ENCODE results near the gene WDR7.

Gene WDR7

GRCh38 chr18:57048351-57048750 lies 397.2 kb downstream of the WDR7 start:
- no peak for DNase-seq (ENCODE audit: low read depth)

- no peak for DNase-seq (ENCODE audit: low read depth)
Observed at GRCh38 chr18:57048859-57049258, 397.7 kb downstream of the WDR7 start.

- DNase-seq (ENCODE audit: low read depth): no peak
Observed at GRCh38 chr18:57050310-57050949, 399.3 kb downstream of the WDR7 start.

- DNase-seq (ENCODE audit: low read depth): no peak
Observed at GRCh38 chr18:57051021-57051656, 400.0 kb downstream of the WDR7 start.

- no peak for DNase-seq (ENCODE audit: low read depth)
Observed at GRCh38 chr18:57051657-57052044, 400.5 kb downstream of the WDR7 start.

- no peak for DNase-seq (ENCODE audit: low read depth)
Observed at GRCh38 chr18:57052173-57052572, 401.0 kb downstream of the WDR7 start.

GRCh38 chr18:57052759-57053158 lies 401.6 kb downstream of the WDR7 start:
- no peak for DNase-seq (ENCODE audit: low read depth)

GRCh38 chr18:57054891-57055290 lies 403.7 kb downstream of the WDR7 start:
- no peak for DNase-seq (ENCODE audit: low read depth)

GRCh38 chr18:57057890-57058289 lies 406.7 kb downstream of the WDR7 start:
- no peak for DNase-seq (ENCODE audit: low read depth)

GRCh38 chr18:57058734-57059133 lies 407.6 kb downstream of the WDR7 start:
- no peak for DNase-seq (ENCODE audit: low read depth)

GRCh38 chr18:57059366-57059765 lies 408.2 kb downstream of the WDR7 start:
- DNase-seq (ENCODE audit: low read depth): no peak

- no peak for DNase-seq (ENCODE audit: low read depth)
Observed at GRCh38 chr18:57060814-57061213, 409.7 kb downstream of the WDR7 start.

GRCh38 chr18:57062178-57062577 lies 411.0 kb downstream of the WDR7 start:
- DNase-seq (ENCODE audit: low read depth): no peak

GRCh38 chr18:57062844-57063243 lies 411.7 kb downstream of the WDR7 start:
- no peak for DNase-seq (ENCODE audit: low read depth)

GRCh38 chr18:57063601-57064103 lies 412.5 kb downstream of the WDR7 start:
- DNase-seq (ENCODE audit: low read depth): no peak

GRCh38 chr18:57073501-57074187 lies 422.5 kb downstream of the WDR7 start:
- DNase-seq (ENCODE audit: low read depth): no peak

GRCh38 chr18:57075716-57076400 lies 424.7 kb downstream of the WDR7 start:
- DNase-seq (ENCODE audit: low read depth): no peak

- DNase-seq (ENCODE audit: low read depth): no peak
Observed at GRCh38 chr18:57077005-57077765, 426.0 kb downstream of the WDR7 start.

- no peak for DNase-seq (ENCODE audit: low read depth)
Observed at GRCh38 chr18:57077786-57078552, 426.8 kb downstream of the WDR7 start.

- no peak for DNase-seq (ENCODE audit: low read depth)
Observed at GRCh38 chr18:57078614-57079013, 427.5 kb downstream of the WDR7 start.

GRCh38 chr18:57080479-57080878 lies 429.3 kb downstream of the WDR7 start:
- DNase-seq (ENCODE audit: low read depth): no peak

Data from stimulated activated CD8-positive, alpha-beta memory T cell treated with anti-CD3 and anti-CD28 coated beads, Interleukin-15, amount 100 ng/mL, for 24 hours (primary cell).